Stimulated activated CD8-positive, alpha-beta memory T cell treated with anti-CD3 and anti-CD28 coated beads, Interleukin-4, amount 100 ng/mL, for 48 hours (primary cell): Measurements from ENCODE around the gene SLC22A8.
"Not testable (repeated sequence)": the region's sequence is repeated elsewhere in the genome, so short reads cannot be mapped to it uniquely, and the experiment has no call there.

Experiments
- DNase-seq: peaks from one replicate; pipeline ENCODE4 v3.0.0-alpha.2; 2020

The SLC22A8 gene

DNA sequence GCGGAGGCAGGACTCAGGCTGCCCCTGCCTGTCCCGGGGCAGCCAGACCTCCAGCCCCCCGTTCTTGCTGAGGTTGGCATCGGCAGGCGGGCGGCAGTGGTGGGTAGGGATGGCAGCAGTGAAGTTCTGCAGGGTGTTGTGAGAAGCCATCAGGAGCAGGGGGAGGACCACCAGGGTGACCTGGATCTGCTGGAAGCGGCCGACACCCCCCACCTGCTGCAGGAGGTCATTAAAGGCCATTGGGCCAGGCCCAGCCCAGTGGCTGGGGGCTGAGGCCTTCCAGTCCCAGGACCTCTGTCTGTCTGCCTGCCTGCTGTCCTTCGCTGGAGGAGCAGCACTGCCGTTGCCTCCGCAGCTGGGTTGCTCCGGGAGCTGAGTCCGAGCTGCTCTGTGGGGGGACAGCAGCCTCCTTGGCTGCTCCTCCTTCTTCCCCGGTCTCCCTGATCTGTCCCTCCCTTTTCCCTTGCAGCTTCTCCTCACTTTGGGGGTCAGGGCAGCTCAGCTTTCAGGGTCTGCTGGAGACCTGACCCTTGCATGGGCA is 31.1 kb downstream of the SLC22A8 start, which contains the start of gene SLC22A6:
Gene SLC22A6, minus strand, starts transcription at position 517 of the 541 bp plus-strand sequence. Its CDS starts 277 bp downstream, at position 240.
- DNase-seq: no peak

DNA sequence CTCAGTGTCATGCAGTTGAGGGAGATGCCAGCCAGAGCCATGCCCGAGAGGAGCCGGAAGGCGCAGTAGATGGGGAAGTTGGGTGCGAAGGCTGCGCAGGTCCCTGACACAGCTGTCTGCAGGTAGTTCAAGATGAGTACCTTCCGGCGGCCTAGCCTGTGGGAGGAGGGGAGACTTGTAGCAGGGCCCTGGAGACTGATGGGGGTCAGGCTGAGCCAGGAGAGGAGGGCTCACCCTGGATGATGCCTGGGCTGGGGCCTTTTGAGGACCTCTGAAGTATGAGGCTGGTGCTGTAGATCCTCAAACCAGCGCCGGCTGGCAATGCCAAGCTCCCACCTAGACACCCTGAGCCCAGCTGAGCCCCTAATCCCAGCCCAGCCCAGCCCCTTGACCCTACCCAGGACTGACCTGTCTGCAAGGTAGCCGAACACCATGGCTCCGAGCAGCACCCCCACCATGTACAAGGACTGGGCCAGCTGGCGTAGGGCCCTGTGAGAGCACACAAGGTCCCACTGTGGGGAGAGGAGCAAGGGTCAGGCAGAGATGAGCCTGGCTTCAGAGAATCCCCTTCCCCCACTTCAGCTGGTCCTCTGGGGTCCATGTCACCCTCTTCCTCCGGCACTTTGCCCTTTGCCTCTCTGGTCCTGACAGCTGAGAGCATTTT is 32.0 kb downstream of the SLC22A8 start:
- DNase-seq: no peak

DNA sequence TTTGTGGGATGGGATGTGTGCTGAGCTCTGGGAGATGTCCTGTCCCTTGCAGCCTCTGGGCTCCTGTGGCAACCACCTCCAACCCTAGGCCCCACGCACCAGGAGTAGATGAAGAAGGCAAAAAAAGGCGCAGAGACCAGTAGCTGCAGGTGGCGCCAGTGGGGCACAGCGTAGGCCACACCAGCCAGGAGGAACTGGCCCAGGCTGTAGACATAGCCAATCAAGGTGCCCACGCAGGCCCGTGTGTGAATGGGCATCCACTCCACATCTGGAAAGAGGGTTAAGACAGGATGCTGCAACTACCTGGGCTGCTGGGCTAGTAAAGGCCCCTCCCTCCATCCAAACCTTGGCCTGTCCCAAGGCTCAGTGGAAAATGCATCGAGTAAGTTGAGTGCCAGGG is 33.9 kb downstream of the SLC22A8 start:
- DNase-seq: no peak

DNA sequence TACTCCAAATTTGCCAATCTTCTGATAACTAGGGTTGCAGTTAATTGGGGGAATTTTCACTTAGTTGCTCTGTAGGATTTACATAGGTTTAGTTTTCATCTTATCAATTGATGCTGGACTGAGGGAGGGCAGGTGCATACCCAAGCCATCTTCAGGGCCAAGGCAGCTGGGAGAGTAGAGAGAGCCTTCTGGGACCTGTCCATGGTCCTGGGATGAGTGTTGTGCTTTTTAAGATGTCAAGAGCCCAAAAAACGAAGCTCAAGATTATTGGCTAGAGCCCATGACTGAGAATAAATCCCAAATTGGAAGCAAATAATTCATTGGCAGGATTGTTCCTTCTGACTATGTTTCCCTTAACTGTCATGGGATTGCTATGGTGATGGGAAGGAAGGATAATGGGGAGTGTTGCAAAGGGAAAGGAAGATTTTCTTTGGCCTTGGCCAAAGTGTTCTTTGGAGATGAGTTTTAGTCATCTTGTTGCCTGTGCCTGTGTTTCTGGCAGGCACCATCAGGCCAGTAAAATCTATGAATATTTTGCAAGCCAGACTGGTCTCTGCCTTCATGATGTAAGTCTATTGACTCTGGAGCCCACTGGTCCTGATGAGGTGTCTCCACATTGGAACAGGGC is 35.4 kb downstream of the SLC22A8 start:
- DNase-seq: no peak

DNA sequence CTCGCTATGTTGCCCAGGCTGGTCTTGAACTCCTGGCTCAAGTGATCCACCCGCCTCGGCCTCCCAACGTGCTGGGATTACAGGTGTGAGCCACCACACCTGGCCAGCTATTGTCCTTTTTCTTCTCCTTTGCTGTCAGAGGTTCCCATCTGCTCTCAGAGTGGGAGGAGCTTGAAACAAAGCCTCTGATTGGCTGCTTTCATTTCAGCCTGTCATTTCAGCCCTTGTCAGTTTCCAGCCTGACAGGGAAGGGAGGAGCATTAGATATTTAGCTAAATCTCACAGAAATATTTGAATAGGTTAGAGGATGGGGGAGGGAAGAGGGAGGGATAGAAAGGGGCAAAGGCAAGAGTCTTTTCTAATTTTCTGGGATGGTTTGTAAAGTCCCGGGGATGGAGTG is 39.5 kb downstream of the SLC22A8 start:
- no peak for DNase-seq

DNA sequence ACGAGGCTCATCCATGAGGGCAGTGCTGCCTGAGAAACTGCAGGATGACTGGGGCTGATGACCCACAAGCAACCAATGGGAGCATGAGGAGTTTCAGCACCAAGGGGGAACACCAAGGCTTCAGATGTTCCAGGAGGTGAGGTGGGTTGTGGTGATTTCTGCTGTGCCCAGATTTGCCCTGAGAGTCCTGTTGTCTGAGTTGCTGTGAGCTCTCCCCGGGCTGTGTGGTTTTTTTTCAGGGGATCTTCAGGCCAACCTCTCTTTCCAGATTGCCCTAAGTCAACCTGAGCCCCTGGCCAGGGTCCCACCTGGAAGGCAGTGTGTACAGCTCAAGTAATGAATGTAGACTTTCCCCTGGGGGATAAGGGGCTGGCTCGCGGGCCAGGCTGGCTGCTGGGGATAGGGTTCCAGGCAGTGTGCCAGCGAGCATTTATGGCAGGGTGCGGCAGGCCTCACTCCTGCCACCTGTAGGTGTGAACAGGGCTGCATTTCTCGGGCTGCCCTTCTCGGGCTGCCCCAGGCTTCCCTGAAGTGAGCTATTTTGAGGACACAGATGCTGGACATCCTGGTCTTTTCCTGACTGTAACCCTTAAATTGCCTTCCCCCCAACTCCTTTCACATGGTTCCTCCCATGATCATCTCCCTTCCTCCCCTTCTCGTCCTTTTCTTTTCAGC is 40.7 kb downstream of the SLC22A8 start:
- DNase-seq: peak; percentile 40

DNA sequence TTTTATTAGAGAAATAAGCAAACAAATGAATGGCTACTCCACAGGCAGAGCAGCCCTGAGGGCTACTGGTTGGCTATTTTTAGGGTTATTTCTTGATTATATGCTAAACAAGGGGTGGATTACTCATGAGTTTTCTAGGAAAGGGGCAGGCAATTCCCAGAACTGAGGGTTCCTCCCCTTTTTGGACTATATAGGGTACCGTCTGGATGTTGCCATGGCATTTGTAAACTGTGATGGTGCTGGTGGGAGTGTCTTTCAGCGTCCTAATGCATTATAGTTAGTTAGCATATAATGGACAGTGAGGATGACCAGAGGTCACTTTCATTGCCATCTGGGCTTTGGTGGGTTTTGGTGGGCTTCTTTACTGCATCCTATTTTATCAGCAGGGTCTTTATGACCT is 50.1 kb downstream of the SLC22A8 start:
- DNase-seq: no peak

DNA sequence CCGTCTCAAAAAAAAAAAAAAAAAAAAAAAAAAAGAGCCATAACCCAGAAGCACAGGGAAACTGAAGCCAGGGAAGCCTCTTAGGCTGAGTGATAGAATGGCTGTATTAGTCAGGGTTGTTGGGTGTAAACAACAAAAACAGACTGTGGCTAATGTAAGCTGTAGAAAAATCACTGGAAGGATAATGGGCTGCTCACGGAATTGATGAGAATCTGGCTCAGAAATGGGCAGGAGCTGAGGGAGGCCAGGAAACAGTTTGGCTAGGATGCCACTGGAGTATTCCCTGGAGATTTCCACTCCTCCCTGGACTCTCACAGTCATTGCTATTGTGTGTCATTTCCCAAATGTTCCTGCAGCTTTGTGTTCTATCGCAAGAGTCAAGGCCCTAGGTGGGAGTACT is 53.2 kb downstream of the SLC22A8 start:
- no peak for DNase-seq

DNA sequence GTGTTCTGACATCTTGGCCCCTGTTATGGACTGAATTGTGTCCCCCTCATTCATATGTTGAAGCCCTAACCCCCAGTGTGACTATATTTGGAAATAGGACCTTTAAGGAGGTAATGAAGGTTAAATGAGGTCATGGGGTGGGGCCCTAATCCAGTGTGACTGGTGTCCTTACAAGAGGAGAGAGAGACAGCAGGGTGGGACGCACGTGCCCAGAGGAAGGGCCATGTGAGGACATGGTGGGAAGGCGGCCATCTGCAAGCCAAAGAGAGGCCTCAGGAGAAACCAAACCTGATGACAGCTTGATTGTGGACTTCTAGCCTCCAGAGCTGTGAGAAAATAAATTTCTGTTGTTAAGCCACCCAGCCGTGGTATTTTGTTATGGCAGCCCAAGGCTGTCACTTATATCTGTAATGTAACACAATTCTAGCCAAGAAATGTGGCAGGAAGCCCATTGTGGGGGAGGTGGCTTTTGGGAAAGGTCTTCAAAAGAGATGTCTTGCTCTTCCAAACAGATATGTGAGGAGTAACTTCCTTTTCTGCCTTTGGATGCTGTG is 54.5 kb downstream of the SLC22A8 start:
- no peak for DNase-seq

DNA sequence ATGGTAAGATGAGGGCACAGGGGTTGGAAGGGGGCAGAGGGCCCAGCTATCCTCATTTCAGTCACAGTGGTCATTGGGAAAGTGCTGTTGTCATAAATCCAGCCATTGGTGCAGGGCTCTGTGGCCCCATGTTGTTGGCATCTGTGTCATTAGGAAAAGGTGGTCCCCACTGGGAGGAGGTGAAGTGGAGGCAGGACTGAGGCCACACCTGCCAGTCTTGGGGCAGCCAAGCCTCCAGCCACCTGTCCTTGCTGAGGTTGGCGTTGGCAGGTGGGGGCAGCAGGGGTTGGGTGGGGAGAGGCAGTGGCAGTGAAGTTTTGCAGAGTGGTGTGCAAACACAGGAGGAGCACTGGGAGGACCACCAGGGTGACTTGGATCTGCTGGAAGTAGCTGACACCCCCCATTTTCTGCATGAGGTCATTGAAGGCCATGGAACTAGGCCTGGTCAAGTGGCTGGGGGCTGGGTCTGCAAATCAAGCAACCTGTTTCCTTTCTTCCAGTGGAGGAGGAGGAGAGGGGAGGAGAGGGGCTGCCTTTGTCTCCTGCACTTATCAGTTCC is 56.1 kb downstream of the SLC22A8 start:
- DNase-seq: no peak

DNA sequence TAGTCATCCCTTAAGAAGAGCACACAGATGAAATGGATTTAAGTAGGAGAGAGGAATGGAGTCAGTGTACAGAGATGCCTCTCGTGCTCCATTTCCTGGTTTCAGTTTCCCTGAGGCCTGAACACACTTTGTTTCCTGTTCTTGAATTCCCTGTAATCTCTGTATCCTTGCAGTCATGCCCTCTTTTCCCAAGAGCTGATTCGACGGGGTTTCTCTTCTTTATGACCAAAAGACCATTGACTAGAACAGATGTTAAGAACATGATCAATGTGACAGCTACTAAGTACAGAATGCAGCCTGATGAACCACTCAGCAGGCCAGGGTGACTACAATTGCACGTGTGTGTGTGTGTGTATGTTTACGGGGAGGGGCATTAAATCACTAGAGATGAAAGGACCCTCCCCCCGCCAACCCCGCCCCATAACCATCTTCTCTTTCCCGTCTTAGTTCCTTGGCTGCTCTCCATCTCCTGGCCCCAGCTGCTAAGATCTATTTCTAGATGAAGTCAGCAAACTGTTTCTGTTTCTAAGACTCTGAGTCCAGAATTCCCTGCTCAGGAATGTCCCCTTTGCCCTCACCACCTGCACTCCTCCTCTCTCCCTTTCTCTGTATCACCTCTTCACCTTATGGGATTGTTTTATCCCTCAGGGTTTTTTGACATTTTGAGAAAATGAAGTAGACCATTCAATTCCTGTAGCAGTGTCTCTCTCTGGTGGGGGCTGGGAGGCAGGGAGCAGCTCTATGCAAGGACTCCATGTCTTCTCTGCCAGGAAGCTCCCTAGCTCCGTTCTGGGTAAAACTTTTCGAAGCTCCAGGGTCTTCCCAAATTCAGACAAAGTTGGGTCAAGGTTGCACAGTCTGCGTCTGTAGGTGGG is 56.9 kb downstream of the SLC22A8 start:
- DNase-seq: no peak

DNA sequence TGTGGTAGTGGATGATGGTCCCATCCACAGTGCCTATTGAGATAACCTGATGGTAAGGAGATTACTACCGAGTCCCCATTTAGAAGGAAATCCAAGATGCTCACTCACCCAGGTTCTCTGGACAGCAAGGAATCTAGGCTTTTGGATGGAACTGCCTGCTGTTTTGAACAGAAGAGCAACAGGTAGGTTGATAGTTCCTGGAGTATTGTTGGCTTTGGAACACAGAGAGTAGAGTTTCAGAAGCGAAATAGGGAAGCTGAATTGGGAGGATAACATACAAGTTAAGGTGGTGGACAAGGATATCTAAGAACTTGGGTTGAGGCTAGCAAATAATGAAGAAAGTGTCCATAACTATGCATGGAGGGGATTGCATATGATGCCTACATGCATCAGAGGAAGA is 58.5 kb downstream of the SLC22A8 start:
- DNase-seq: no peak

DNA sequence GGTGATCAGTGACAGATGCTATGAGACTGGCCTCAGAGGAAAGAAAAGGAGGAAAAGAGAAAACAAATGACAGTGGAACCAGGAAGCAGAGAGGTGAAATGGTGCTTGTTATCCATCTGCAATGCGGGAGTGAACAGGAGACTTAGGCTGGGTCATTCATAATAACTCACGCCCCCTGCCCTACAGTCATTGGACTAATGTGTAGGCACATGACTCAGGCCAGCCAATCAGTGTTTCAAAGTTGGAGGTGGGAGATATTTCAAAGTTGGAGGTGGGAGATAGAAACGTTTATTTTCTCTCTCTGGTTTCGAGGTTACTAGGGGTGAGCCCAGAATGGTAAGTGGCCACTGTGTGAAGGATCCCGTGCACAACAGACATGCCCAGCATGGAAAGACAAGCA is 61.2 kb downstream of the SLC22A8 start:
- no peak for DNase-seq

DNA sequence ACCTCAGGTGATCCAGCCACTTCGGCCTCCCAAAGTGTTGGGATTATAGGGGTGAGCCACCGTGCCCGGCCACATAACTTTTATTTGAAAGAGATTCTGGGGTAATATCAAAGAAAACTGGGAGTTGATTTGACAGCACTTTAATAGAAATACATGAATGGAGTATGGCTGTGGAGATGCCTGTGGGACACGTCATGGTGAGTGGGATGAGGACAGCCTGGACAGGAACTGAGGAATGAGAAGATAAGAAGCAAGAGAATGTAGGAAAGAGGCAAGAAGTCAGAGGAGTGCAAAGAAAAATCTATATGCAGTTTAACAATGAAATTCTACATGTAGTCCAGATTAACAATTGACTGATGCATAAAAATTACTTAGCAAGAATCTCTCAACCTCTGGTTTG is 61.8 kb downstream of the SLC22A8 start:
- no peak for DNase-seq

DNA sequence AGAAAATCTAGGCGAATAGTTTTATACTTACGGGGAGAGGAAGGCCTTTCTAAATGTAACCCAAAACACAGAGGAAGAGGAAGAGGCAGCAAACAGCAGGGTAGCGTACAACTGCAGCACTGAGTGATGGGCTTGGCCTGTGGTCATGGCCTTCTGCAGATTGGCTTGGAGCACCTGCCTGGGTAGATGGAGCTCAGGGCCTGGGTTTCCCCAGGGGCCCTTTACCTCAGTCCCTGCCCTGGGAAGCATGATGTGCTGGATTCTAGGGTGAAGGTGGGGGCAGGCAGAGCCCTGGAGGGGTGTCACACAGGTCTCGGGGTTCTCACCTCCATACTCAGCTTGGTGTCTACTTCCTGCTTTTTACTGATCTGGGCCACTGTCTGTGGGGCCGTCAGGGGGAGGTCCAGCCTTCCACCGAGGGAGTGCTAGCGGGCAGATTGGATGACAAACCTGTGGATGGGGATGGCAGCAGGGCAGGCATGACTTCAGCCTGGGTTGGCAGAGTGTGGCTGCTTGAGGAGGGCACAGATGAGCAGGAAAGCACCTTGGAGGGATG is 66.8 kb downstream of the SLC22A8 start:
- DNase-seq: no peak

DNA sequence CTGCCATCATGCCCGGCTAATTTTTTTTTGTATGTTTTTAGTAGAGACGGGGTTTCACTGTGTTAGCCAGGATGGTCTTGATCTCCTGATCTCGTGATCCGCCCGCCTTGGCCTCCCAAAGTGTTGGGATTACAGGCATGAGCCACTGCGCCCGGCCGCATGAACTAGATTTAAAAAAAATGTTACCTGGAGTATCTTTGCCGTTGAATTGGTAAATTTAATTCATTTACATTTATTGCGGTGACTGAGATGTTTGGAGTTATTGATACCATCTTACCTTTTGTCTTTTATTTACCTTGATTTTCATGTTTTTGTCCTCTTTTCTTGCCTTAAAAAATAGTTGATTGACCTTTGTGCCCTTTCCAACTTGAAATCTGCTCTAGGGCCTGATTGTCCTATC is 70.1 kb downstream of the SLC22A8 start:
- not testable (repeated sequence) for DNase-seq
